HAP-1 (cell line): ENCODE data around the gene KAT7.
A peak's percentile ranks its signal among the peaks of the same experiment; 100 is the strongest.

Experiments
- DNase-seq, 2 experiments: peaks; one replicate each; pipeline ENCODE4 v3.0.0-alpha.2; 2016 to 2020; ENCODE audit warnings: low spot score in 2 of 2
- H3K27me3 ChIP-seq: fragments of 250-450 bp; sonication (Bioruptor Pico); 2 replicates; pipeline ENCODE4 v1.5.1; 2020; ENCODE audit warnings: low read depth, mild to moderate bottlenecking, moderate library complexity
- H3K36me3 ChIP-seq: fragments of 250-450 bp; sonication (Bioruptor Pico); replicated peaks from 2 replicates; pipeline ENCODE4 v1.5.1; 2020; ENCODE audit warnings: mild to moderate bottlenecking
- H3K4me1 ChIP-seq: fragments of 250-450 bp; sonication (Bioruptor Pico); 2 replicates; pipeline ENCODE4 v1.5.1; 2020; ENCODE audit warnings: mild to moderate bottlenecking
- H3K4me3 ChIP-seq: fragments of 250-450 bp; sonication (Bioruptor Pico); 2 replicates; pipeline ENCODE4 v1.5.1; 2020; ENCODE audit warnings: mild to moderate bottlenecking, moderate library complexity
- H3K9me3 ChIP-seq: fragments of 250-450 bp; sonication (Bioruptor Pico); 2 replicates; pipeline ENCODE4 v1.5.1; 2020; ENCODE audit warnings: mild to moderate bottlenecking, moderate library complexity
- in situ Hi-C: fragments of 300-500 bp; cut with MboI; formaldehyde crosslinking; loops from 3 replicates; pipeline ENCODE4 v1.14.3; 2020; ENCODE audit warnings: low sequenced_read_pairs, inconsistent platforms, mixed read lengths

KAT7 gene

DNA sequence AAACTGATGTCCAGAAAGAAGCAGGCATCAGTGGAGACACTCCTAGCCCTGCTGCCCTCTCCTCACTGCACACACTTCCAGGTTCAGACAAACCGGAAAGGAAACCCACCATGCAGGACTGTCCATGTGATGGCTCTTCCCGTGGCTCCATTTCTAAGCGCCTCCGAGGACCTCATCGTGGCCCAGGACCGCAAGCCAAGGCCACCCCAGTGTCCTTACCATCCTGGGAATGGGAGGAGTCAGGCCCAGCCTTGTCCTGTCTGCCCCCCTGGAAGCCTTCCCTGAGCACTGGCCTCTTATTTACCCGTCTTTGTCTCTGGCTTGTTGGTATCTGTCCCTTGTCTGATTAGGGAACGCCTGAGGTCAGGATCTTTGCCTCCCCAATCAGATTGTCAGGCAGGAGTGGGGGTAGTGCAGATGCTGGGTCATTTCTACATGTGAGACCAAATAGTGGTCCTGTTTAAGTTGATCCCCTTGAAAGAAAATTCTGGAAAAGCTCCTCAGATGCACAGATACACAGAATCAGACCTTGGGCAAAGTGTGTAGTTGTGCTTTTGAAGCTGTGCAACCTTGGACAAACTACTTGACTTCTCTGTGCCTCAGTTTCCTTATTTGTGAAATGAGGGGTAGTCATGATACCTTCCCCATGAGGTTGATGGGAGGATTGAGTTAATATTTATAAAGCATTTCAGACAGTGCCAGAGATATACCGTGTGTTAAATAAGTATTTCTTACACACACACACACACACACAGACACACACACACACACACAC, 58.6 kb downstream of the KAT7 start:
- H3K27me3 ChIP-seq: no peaks in the 10 kb centered on the region
- H3K4me1 ChIP-seq: peaks cover 3% of the 10 kb centered on the region; the same call in 1 of the 2 replicates
- H3K9me3 ChIP-seq: no peaks in the 10 kb centered on the region
- no peaks in the 10 kb centered on the region for H3K36me3 ChIP-seq
- H3K4me3 ChIP-seq: no peak overlapping the region
- in situ Hi-C loops: loop anchor here (10.0 kb wide), 1 partner anchor 142 kb away; the partner anchor contains the start of gene SLC35B1
- DNase-seq: no peak

- H3K4me1 ChIP-seq: peaks cover 3% of the 10 kb centered on the region; the same call in 1 of the 2 replicates
- no peaks in the 10 kb centered on the region for H3K27me3 ChIP-seq
- in situ Hi-C loops: loop anchor here (10.0 kb wide), 1 partner anchor 143 kb away; the partner anchor contains the start of gene SLC35B1
- no peaks in the 10 kb centered on the region for H3K36me3 ChIP-seq
- DNase-seq: no peak
- H3K4me3 ChIP-seq: no peak within 1 kb of the TSS
- no peaks in the 10 kb centered on the region for H3K9me3 ChIP-seq
These were observed 59.6 kb downstream of the KAT7 start, which contains the start of gene TAC4 for GRCh38 chr17:49848019-49848473. TSS of gene TAC4 (minus strand) at chr17:49848069. CDS start at chr17:49848017, 52 bp downstream.

- in situ Hi-C loops: loop anchor here (10.0 kb wide), 1 partner anchor 144 kb away; the partner anchor contains the start of gene SLC35B1
- Histone ChIP-seq H3K4me1 (peaks cover 3% of the 10 kb centered on the region; the same call in 1 of the 2 replicates), H3K36me3 (no peaks in the 10 kb centered on the region), H3K27me3 (no peaks in the 10 kb centered on the region), H3K4me3 (no peak overlapping the region), H3K9me3 (no peaks in the 10 kb centered on the region)
- no peak for DNase-seq
These were observed 60.3 kb downstream of the KAT7 start for GRCh38 chr17:49848739-49849138.

DNA sequence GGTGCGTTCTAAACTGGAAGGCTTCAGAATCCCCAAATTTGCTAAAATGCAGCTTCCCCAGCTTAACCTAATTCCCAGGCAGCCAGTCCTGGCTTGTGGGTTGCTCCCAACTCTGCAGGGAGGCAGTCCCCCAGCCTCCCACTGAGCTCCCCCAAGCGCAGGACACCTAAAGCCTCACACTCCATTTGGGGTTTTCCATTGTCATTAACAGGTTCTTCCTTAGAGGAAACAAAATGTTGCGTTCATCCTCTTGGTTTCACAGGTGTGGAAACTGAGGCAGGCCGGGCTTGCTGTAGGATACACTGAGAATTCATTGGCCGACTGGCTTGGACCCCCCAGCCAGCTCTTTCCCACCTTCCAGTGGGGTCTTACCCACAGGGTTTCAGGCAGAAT, 61.7 kb downstream of the KAT7 start:
- in situ Hi-C loops: loop anchor here (5.0 kb wide), 1 partner anchor 278 kb away; no protein-coding TSS in a partner anchor
- Histone ChIP-seq H3K4me3 (no peak overlapping the region), H3K9me3 (no peaks in the 10 kb centered on the region), H3K4me1 (peaks cover 3% of the 10 kb centered on the region; the same call in 1 of the 2 replicates), H3K27me3 (no peaks in the 10 kb centered on the region), H3K36me3 (no peaks in the 10 kb centered on the region)
- no peak for DNase-seq

DNA sequence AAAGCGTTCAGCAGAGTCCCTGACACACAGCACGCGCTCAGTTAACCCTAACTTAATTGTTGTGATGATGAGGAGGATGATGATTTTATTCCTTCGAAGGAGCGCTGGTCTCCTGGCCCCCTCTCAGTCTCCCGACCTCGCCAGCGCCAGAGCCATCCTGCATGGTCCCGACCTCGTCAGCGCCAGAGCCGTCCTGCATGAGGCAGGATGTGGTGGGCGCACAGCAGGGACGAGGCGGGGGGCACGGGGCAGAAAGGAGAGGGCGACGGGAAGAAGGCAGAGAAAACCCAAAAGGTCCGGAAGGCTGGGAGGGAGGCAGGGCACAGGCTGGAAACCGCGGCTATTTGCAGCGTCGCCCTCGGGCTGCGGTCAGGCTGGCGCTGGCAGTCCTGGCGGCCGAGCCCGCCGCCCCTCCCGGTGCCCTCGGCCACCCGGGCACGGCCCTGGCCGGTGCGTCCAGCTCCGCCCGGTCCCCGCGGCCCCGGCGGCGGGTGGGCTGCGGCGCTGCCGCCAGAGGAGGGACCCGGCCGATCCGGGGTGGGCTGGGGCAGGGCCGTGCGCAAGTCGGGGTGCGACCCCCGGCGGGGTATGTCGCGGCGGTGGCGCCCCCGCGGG, 62.4 kb downstream of the KAT7 start:
- no peaks in the 10 kb centered on the region for H3K9me3 ChIP-seq
- in situ Hi-C loops: loop anchor here (5.0 kb wide), 1 partner anchor 279 kb away; no protein-coding TSS in a partner anchor
- H3K4me3 ChIP-seq: peak overlapping the region; percentile 33
- no peaks in the 10 kb centered on the region for H3K36me3 ChIP-seq
- no peaks in the 10 kb centered on the region for H3K27me3 ChIP-seq
- DNase-seq: no peak
- H3K4me1 ChIP-seq: peaks cover 3% of the 10 kb centered on the region; the same call in 1 of the 2 replicates

GRCh38 chr17:49851387-49852291, 63.2 kb downstream of the KAT7 start:
- in situ Hi-C loops: loop anchor here (5.0 kb wide), 1 partner anchor 279 kb away; no protein-coding TSS in a partner anchor

DNA sequence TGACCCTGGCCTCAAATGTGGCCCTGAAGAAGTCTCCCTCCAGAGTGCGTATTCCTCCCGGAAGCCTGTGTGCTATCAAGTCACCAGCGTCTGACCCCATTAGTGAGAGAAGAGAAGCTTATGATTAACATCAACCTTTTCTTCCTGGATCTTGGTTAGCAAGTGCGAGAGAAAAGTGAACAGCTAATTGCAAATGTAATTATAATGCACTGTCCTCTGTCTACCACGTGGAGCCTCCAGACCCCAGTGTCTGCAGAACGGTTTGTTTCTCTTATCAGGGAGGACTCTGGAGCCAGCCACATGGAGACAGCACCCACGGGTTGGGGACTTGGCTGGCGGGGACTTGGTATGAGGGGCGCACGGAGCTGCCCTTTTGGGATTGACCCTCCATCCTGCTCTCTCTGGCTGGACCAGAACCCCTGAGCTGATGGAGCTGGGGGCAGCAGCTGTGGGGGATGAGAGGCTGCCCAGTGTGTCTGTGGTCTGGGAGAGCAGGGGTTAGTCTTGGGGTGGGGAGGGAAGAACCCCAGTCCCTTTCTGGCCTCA, 65.1 kb downstream of the KAT7 start:
- Histone ChIP-seq H3K27me3 (no peaks in the 10 kb centered on the region), H3K4me1 (peaks cover 3% of the 10 kb centered on the region; the same call in 1 of the 2 replicates), H3K9me3 (no peaks in the 10 kb centered on the region), H3K4me3 (no peak overlapping the region), H3K36me3 (no peaks in the 10 kb centered on the region)
- DNase-seq: no peak
- in situ Hi-C loops: loop anchor here (5.0 kb wide), 1 partner anchor 281 kb away; no protein-coding TSS in a partner anchor

More at GRCh38 chr17:49851387-49852291, 63.2 kb downstream of the KAT7 start:
- peak; percentile 74 to 94 for DNase-seq
- no peaks in the 10 kb centered on the region for H3K9me3 ChIP-seq
- H3K27me3 ChIP-seq: no peaks in the 10 kb centered on the region
- H3K4me3 ChIP-seq: peak overlapping the region; percentile 33
- H3K4me1 ChIP-seq: peaks cover 3% of the 10 kb centered on the region; the same call in 1 of the 2 replicates
- H3K36me3 ChIP-seq: no peaks in the 10 kb centered on the region

DNA sequence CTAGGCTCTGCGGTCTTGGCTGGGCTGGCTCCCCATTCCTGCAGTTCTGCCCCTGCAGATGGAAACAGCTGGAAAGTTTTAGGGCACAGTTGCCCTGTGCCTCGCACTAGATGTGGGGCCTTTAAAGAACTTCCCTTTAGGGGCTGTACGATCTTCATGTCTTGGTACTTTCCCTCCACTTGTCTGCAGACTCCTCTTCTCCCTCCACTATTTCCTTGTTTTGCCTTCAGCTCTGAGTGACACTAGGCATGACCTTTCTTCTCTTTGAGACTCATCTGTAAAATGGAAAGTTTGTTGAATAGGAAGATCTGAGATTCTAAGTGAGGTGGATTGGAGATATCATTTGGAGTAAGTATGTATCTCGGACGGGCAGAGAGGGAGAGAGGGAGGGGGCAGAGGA, 65.6 kb downstream of the KAT7 start:
- no peak for DNase-seq
- Histone ChIP-seq H3K36me3 (no peaks in the 10 kb centered on the region), H3K9me3 (no peaks in the 10 kb centered on the region), H3K4me3 (no peak overlapping the region), H3K27me3 (no peaks in the 10 kb centered on the region), H3K4me1 (peaks cover 3% of the 10 kb centered on the region; the same call in 1 of the 2 replicates)
- in situ Hi-C loops: loop anchor here (5.0 kb wide), 1 partner anchor 282 kb away; no protein-coding TSS in a partner anchor

- no peaks in the 10 kb centered on the region for H3K4me1 ChIP-seq
- no peaks in the 10 kb centered on the region for H3K9me3 ChIP-seq
- no peak for DNase-seq
- H3K27me3 ChIP-seq: no peaks in the 10 kb centered on the region
- no peak overlapping the region for H3K4me3 ChIP-seq
- in situ Hi-C loops: no loop called here
- H3K36me3 ChIP-seq: no peaks in the 10 kb centered on the region
These were observed 70.3 kb downstream of the KAT7 start for GRCh38 chr17:49858796-49859195.

DNA sequence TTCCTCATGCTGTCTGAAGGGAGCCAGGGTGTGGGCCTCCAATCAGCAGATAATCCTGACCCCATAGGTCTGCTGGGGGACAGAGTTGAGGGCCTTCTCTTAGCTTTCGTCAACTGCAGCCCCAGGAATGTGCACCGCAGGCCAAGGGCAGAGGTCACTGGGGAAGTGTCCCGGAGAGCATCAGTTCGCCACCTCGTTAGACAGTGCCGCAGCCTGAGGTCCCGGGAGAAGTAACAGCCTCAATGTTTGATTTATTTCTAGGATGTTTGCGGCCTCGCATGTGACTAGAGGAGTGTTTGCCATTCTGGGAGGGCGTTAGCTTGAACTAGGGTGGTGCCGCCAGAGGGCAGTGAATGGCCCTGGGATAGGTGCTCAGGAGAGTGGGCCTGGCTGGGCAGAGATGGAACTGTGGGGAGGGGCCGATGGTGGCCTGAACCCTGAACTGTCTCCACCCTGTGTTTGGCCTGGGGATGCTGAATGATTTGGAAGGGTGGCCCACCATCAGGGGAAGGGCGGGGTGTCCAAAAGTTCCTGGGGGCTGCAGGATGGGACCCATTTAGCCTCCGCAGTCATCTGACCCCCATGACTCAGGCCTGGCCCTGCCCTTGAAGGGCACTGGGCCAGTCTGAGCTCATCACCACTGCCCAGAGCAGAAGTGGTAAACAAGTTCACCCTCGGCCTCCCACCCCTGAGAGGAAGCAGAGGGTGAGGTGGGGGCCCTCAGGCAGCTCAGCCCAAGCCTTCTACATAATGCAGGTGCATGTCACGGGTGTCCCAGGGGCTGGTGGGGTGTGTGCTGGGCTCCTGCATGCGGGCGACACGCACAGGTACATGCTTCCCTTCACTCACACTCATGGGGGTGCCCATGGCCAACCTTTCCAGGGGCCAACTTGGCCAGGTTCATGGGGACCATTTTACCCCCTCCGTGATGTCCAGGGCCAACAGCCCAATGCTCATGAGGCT, 71.8 kb downstream of the KAT7 start:
- H3K4me1 ChIP-seq: no peaks in the 10 kb centered on the region
- in situ Hi-C loops: loop anchor here (5.0 to 10.0 kb wide), 2 partner anchors 137 to 225 kb away; partner anchors contain the start of gene DLX3
- no peaks in the 10 kb centered on the region for H3K9me3 ChIP-seq
- no peak overlapping the region for H3K4me3 ChIP-seq
- no peak for DNase-seq
- no peaks in the 10 kb centered on the region for H3K36me3 ChIP-seq
- H3K27me3 ChIP-seq: no peaks in the 10 kb centered on the region

DNA sequence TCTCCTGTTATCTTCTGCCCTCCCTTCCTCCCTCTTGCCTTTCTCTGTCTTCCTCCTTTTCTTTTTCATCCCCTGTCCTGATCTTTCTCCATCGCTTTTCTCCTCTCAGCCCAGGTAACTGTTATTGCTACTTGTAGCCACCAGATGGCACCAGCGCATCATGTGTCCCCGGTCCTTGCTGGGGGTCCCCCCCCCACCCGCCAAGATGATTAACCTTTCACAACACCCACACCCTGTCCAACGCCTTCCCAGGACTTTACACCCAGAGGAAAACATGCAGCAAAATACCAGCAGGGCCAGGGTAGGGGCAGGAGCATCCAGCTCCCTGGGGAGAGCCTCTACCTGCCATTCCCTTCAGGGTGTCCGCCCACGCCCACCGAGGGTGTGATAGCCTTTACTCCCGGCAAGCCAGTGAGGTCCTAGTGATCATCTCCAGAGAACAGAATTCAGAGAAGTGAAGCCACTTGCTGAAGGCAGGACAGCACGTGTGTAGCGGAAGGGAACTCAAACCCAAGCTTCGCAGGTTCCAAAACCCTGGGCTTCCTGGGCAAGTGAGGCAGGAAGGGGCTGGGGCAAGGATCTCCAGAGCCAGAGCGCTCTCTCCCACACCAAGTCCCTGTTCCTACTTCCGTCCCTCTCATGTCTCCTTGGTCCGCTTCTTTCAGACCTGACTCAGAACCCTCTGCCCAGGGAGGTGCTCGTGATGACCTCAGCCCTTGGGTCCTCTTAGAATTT, 72.8 kb downstream of the KAT7 start:
- Histone ChIP-seq H3K36me3 (no peaks in the 10 kb centered on the region), H3K27me3 (no peaks in the 10 kb centered on the region), H3K9me3 (no peaks in the 10 kb centered on the region), H3K4me3 (no peak overlapping the region), H3K4me1 (no peaks in the 10 kb centered on the region)
- DNase-seq: peak; percentile 22 to 74
- in situ Hi-C loops: loop anchor here (5.0 to 10.0 kb wide), 2 partner anchors 136 to 223 kb away; partner anchors contain the start of gene DLX3
